ENCODE measurements around the gene ACSF3. TPM values are rescaled to one million over a fixed set of nuclear protein-coding genes. Genes with fewer than 3 reads are reported as not detected.

ACSF3 gene
- total and polyA plus RNA-seq, 4 donors: 15.3 to 27.3 (median 18.8) TPM

GRCh38 chr16:89106533-89107202 lies 13.0 kb downstream of the ACSF3 start:
- 91% methylated on average over 15 of the region's 15 CpGs for WGBS
- DNase-seq (ENCODE audit: low spot score): no peak
- no peaks in the 10 kb centered on the region for H3K4me1 ChIP-seq (ENCODE audit: control insufficient read depth in 4 of 4, insufficient read depth in 4 of 4, low read length in 3 of 4)
- peaks cover 8 to 57% (median 23%) of the 10 kb centered on the region in 4 donors for H3K36me3 ChIP-seq (ENCODE audit: control insufficient read depth in 4 of 4, insufficient read depth in 3 of 4, low read depth in 1 of 4, low read length in 3 of 4)
- TF ChIP-seq RAD21 (IDR thresholded peaks at IDR 0.05) (no peak), FOXA2 (IDR thresholded peaks at IDR 0.05) (no peak), SP1 (IDR thresholded peaks at IDR 0.05) (no peak), MAX (IDR thresholded peaks at IDR 0.05) (no peak), ATF3 (IDR thresholded peaks at IDR 0.05) (no peak), REST (IDR thresholded peaks at IDR 0.05) (no peak), YY1 (IDR thresholded peaks at IDR 0.05) (no peak), HNF4G (IDR thresholded peaks at IDR 0.05) (no peak), EGR1 (IDR thresholded peaks at IDR 0.05; ENCODE audit: low read depth in 2 of 2) (no peak), NR2F2 (IDR thresholded peaks at IDR 0.05) (no peak), ZBTB33 (IDR thresholded peaks at IDR 0.05) (no peak), GABPA (IDR thresholded peaks at IDR 0.05 in 1 of 2, conservative IDR thresholded peaks at IDR 0.05 in 1 of 2) (no peak), TAF1 (conservative IDR thresholded peaks at IDR 0.05) (no peak), RXRA (IDR thresholded peaks at IDR 0.05) (no peak), JUND (IDR thresholded peaks at IDR 0.05) (no peak), HNF4A (conservative IDR thresholded peaks at IDR 0.05) (no peak), CTCF (IDR thresholded peaks at IDR 0.05; ENCODE audit: low read depth, low read length, missing input control) (no peak), FOXA1 (IDR thresholded peaks at IDR 0.05) (no peak)
- no peak overlapping the region for H3K9ac ChIP-seq (ENCODE audit: low read depth in 1 of 2, low read length in 2 of 2)
- H3K9me3 ChIP-seq (ENCODE audit: control insufficient read depth in 4 of 4, low read length in 3 of 4): no peaks in the 10 kb centered on the region
- H3K27me3 ChIP-seq (ENCODE audit: control insufficient read depth in 4 of 4, insufficient read depth in 4 of 4, low read length in 3 of 4): no peaks in the 10 kb centered on the region
- H3K4me3 ChIP-seq (ENCODE audit: low read depth in 1 of 3, low read length in 3 of 3): no peak overlapping the region
- no peak overlapping the region for H3K27ac ChIP-seq (ENCODE audit: low read depth in 1 of 2, low read length in 2 of 2)
